Mammary epithelial cell (primary cell): Measurements from ENCODE around the gene BIN1.
"Not testable (repeated sequence)": the region's sequence is repeated elsewhere in the genome, so short reads cannot be mapped to it uniquely, and the experiment has no call there.

Experiments
- CTCF ChIP-seq, 2 donors: IDR thresholded peaks in 1 of 2; conservative IDR thresholded peaks in 1 of 2; 2 replicates each; pipeline ENCODE4 v1.5.1; 2011 to 2012; ENCODE audit warnings: inconsistent platforms in 2 of 2, low read length in 2 of 2, mild to moderate bottlenecking in 2 of 2, control low read depth in 1 of 2, low read depth in 1 of 2; ENCODE audit not compliant: insufficient read depth in 1 of 2; ENCODE audit errors: extremely low read depth in 1 of 2
- EZH2 ChIP-seq: IDR thresholded peaks from 2 replicates; pipeline ENCODE4 v1.6.1; 2012; ENCODE audit warnings: low read length, inconsistent platforms, borderline replicate concordance

GRCh38 chr2:127120408-127120807 is 13.5 kb upstream of the BIN1 start:
- TF ChIP-seq CTCF (conservative IDR thresholded peaks at IDR 0.05 in 1 of 2, IDR thresholded peaks at IDR 0.05 in 1 of 2; ENCODE audit: extremely low read depth in 1 of 2, insufficient read depth in 1 of 2, low read depth in 1 of 2, low read length in 2 of 2); EZH2: not testable (repeated sequence)
